ENCODE measurements around the gene OSER1.
A peak's percentile ranks its signal among the peaks of the same experiment; 100 is the strongest.

OSER1 gene

DNA sequence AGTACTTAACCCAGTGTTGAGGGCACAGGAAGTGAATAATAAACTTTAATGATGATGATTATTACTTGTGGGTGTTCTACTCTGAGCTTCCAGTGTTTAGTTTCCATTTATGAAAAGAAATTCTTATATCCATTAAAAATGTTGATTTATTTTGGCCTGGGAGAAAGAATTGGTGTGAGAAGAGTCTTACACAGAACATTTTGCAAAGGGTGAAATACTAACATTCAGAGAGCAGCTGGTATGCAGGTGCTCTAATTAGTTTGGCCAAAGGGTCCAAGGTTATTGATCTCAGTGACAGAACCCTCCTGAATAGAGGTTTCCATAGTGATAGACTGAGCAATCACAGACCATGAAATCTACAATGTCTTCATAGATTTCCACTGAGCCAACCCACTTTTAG is 4.4 kb downstream of the OSER1 start:
- H2BK5ac ChIP-seq (ENCODE audit: low read depth, low read length, poor library complexity), result no peak overlapping the region
- no peak overlapping the region for H3K4ac ChIP-seq (ENCODE audit: low read depth, low read length)
- DNase-seq, result no peak
- H4K8ac ChIP-seq (ENCODE audit: low read depth, low read length), result no peak overlapping the region
- H3K9me3 ChIP-seq (ENCODE audit: insufficient read depth, low read depth, low read length), result no peaks in the 10 kb centered on the region
- H3K18ac ChIP-seq (ENCODE audit: low read length), result no peak overlapping the region
- H3K23ac ChIP-seq (ENCODE audit: low read length), result no peak overlapping the region
- no peak overlapping the region for H3K4me2 ChIP-seq (ENCODE audit: low read length)
- H3K36me3 ChIP-seq (ENCODE audit: control insufficient read depth in 1 of 2, insufficient read depth in 2 of 2, low read length in 2 of 2), result peaks cover 7 to 8% of the 10 kb centered on the region in 2 experiments
- no peak overlapping the region for H2AFZ ChIP-seq (ENCODE audit: insufficient read depth, low read length, poor library complexity)
- H3K4me1 ChIP-seq (ENCODE audit: control insufficient read depth in 1 of 2, insufficient read depth in 2 of 2, low read length in 2 of 2), result peaks cover 2 to 5% of the 10 kb centered on the region in 2 experiments
- H3K9ac ChIP-seq (ENCODE audit: low read length), result no peak overlapping the region
- no peak overlapping the region for H3K27ac ChIP-seq (ENCODE audit: low read depth, low read length)
- H2AK5ac ChIP-seq (ENCODE audit: low read length), result no peak overlapping the region
- H3K4me3 ChIP-seq (ENCODE audit: low read depth, low read length), result no peak overlapping the region
- no peak overlapping the region for H4K91ac ChIP-seq (ENCODE audit: low read depth, low read length)
- no peak overlapping the region for H2BK120ac ChIP-seq (ENCODE audit: insufficient read depth, low read length, poor library complexity)
- no peak overlapping the region for H4K12ac ChIP-seq (ENCODE audit: low read depth, low read length)
- H3K14ac ChIP-seq (ENCODE audit: low read length), result no peak overlapping the region
- no peaks in the 10 kb centered on the region for H3K27me3 ChIP-seq (ENCODE audit: insufficient read depth, low read length)
- H3K79me1 ChIP-seq (ENCODE audit: low read length), result peaks cover 16% of the 10 kb centered on the region
- H3K79me2 ChIP-seq (ENCODE audit: control insufficient read depth, insufficient read depth, low read length, poor library complexity), result peaks cover 11% of the 10 kb centered on the region
- H2BK12ac ChIP-seq (ENCODE audit: low read length), result no peak overlapping the region

- DNase-seq, result peak; percentile 54 to 68
- Histone ChIP-seq H4K12ac (ENCODE audit: low read depth, low read length) (peak overlapping the region; percentile 3), H3K4ac (ENCODE audit: low read depth, low read length) (no peak overlapping the region), H3K23ac (ENCODE audit: low read length) (no peak overlapping the region), H2BK12ac (ENCODE audit: low read length) (no peak overlapping the region), H3K18ac (ENCODE audit: low read length) (no peak overlapping the region), H4K91ac (ENCODE audit: low read depth, low read length) (peak overlapping the region; percentile 3), H2AFZ (ENCODE audit: insufficient read depth, low read length, poor library complexity) (no peak overlapping the region), H3K4me1 (ENCODE audit: control insufficient read depth in 1 of 2, insufficient read depth in 2 of 2, low read length in 2 of 2) (peaks cover 2 to 9% of the 10 kb centered on the region in 2 experiments), H3K79me2 (ENCODE audit: control insufficient read depth, insufficient read depth, low read length, poor library complexity) (peaks cover 6% of the 10 kb centered on the region), H3K4me3 (ENCODE audit: low read depth, low read length) (no peak overlapping the region), H3K14ac (ENCODE audit: low read length) (no peak overlapping the region), H3K27ac (ENCODE audit: low read depth, low read length) (peak overlapping the region; percentile 6), H3K9ac (ENCODE audit: low read length) (no peak overlapping the region), H3K9me3 (ENCODE audit: insufficient read depth, low read depth, low read length) (no peaks in the 10 kb centered on the region), H3K36me3 (ENCODE audit: control insufficient read depth in 1 of 2, insufficient read depth in 2 of 2, low read length in 2 of 2) (peaks cover 12 to 15% of the 10 kb centered on the region in 2 experiments), H3K79me1 (ENCODE audit: low read length) (peaks cover 11% of the 10 kb centered on the region), H4K8ac (ENCODE audit: low read depth, low read length) (no peak overlapping the region), H2AK5ac (ENCODE audit: low read length) (no peak overlapping the region), H3K27me3 (ENCODE audit: insufficient read depth, low read length) (no peaks in the 10 kb centered on the region), H2BK120ac (ENCODE audit: insufficient read depth, low read length, poor library complexity) (no peak overlapping the region), H2BK5ac (ENCODE audit: low read depth, low read length, poor library complexity) (no peak overlapping the region), H3K4me2 (ENCODE audit: low read length) (no peak overlapping the region)
- no CpG with 5 or more reads among the region's 10 CpGs for WGBS (ENCODE audit: extremely low coverage, insufficient coverage, insufficient read length)
Measured at GRCh38 chr20:44204832-44205215, 5.7 kb downstream of the OSER1 start.

- no CpG with 5 or more reads among the region's 4 CpGs for WGBS (ENCODE audit: extremely low coverage, insufficient coverage, insufficient read length)
Measured at GRCh38 chr20:44204156-44204831, 6.3 kb downstream of the OSER1 start.

GRCh38 chr20:44203161-44203560 is 7.4 kb downstream of the OSER1 start:
- Histone ChIP-seq H4K12ac (ENCODE audit: low read depth, low read length) (no peak overlapping the region), H3K27me3 (ENCODE audit: insufficient read depth, low read length) (no peaks in the 10 kb centered on the region), H3K79me2 (ENCODE audit: control insufficient read depth, insufficient read depth, low read length, poor library complexity) (peaks cover 3% of the 10 kb centered on the region), H3K27ac (ENCODE audit: low read depth, low read length) (no peak overlapping the region), H4K91ac (ENCODE audit: low read depth, low read length) (no peak overlapping the region), H3K4me2 (ENCODE audit: low read length) (no peak overlapping the region), H3K14ac (ENCODE audit: low read length) (no peak overlapping the region), H3K9me3 (ENCODE audit: insufficient read depth, low read depth, low read length) (no peaks in the 10 kb centered on the region), H3K4me3 (ENCODE audit: low read depth, low read length) (no peak overlapping the region), H3K4me1 (ENCODE audit: control insufficient read depth in 1 of 2, insufficient read depth in 2 of 2, low read length in 2 of 2) (peaks cover 2 to 6% of the 10 kb centered on the region in 2 experiments), H3K23ac (ENCODE audit: low read length) (no peak overlapping the region), H2AK5ac (ENCODE audit: low read length) (no peak overlapping the region), H2BK12ac (ENCODE audit: low read length) (no peak overlapping the region), H3K18ac (ENCODE audit: low read length) (no peak overlapping the region), H3K36me3 (ENCODE audit: control insufficient read depth in 1 of 2, insufficient read depth in 2 of 2, low read length in 2 of 2) (peaks cover 15 to 25% of the 10 kb centered on the region in 2 experiments), H3K79me1 (ENCODE audit: low read length) (peaks cover 11% of the 10 kb centered on the region), H2AFZ (ENCODE audit: insufficient read depth, low read length, poor library complexity) (no peak overlapping the region), H2BK120ac (ENCODE audit: insufficient read depth, low read length, poor library complexity) (no peak overlapping the region), H3K4ac (ENCODE audit: low read depth, low read length) (no peak overlapping the region), H4K8ac (ENCODE audit: low read depth, low read length) (no peak overlapping the region), H3K9ac (ENCODE audit: low read length) (no peak overlapping the region), H2BK5ac (ENCODE audit: low read depth, low read length, poor library complexity) (no peak overlapping the region)
- peak; percentile 85 to 94 for DNase-seq
- WGBS (ENCODE audit: extremely low coverage, insufficient coverage, insufficient read length), result no CpG with 5 or more reads among the region's 2 CpGs

More at GRCh38 chr20:44204156-44204831, 6.3 kb downstream of the OSER1 start:
- peak overlapping the region; percentile 97 for H2BK5ac ChIP-seq (ENCODE audit: low read depth, low read length, poor library complexity)
- no peak overlapping the region for H2AFZ ChIP-seq (ENCODE audit: insufficient read depth, low read length, poor library complexity)
- H3K4me2 ChIP-seq (ENCODE audit: low read length), result no peak overlapping the region
- H3K27ac ChIP-seq (ENCODE audit: low read depth, low read length), result peak overlapping the region; percentile 24
- H2BK120ac ChIP-seq (ENCODE audit: insufficient read depth, low read length, poor library complexity), result peak overlapping the region; percentile 98
- H3K9me3 ChIP-seq (ENCODE audit: insufficient read depth, low read depth, low read length), result no peaks in the 10 kb centered on the region
- no peak overlapping the region for H3K9ac ChIP-seq (ENCODE audit: low read length)
- peaks cover 11% of the 10 kb centered on the region for H3K79me1 ChIP-seq (ENCODE audit: low read length)
- peak overlapping the region; percentile 99 for H2AK5ac ChIP-seq (ENCODE audit: low read length)
- DNase-seq, result peak; percentile 75 to 98
- peak overlapping the region; percentile 89 for H4K8ac ChIP-seq (ENCODE audit: low read depth, low read length)
- H3K4me1 ChIP-seq (ENCODE audit: control insufficient read depth in 1 of 2, insufficient read depth in 2 of 2, low read length in 2 of 2), result peaks cover 2 to 9% of the 10 kb centered on the region in 2 experiments
- no peaks in the 10 kb centered on the region for H3K27me3 ChIP-seq (ENCODE audit: insufficient read depth, low read length)
- peak overlapping the region; percentile 84 for H4K12ac ChIP-seq (ENCODE audit: low read depth, low read length)
- H3K4me3 ChIP-seq (ENCODE audit: low read depth, low read length), result no peak overlapping the region
- peaks cover 3% of the 10 kb centered on the region for H3K79me2 ChIP-seq (ENCODE audit: control insufficient read depth, insufficient read depth, low read length, poor library complexity)
- peak overlapping the region; percentile 94 for H2BK12ac ChIP-seq (ENCODE audit: low read length)
- H3K4ac ChIP-seq (ENCODE audit: low read depth, low read length), result peak overlapping the region; percentile 95
- H3K18ac ChIP-seq (ENCODE audit: low read length), result no peak overlapping the region
- peak overlapping the region; percentile 84 for H3K14ac ChIP-seq (ENCODE audit: low read length)
- H3K36me3 ChIP-seq (ENCODE audit: control insufficient read depth in 1 of 2, insufficient read depth in 2 of 2, low read length in 2 of 2), result peaks cover 13 to 19% of the 10 kb centered on the region in 2 experiments
- H3K23ac ChIP-seq (ENCODE audit: low read length), result no peak overlapping the region
- H4K91ac ChIP-seq (ENCODE audit: low read depth, low read length), result peak overlapping the region; percentile 88

Data from trophoblast cell (in vitro differentiated cells and primary cell).